Central memory CD8-positive, alpha-beta T cell (primary cell): ENCODE results near the gene CA10.

Source experiments
- ATAC-seq: fragments of 150-1000 bp; cut with Tn5 transposase; replicated peaks from 2 replicates; pipeline ENCODE4 v1.10.0; 2022; ENCODE audit warnings: mild to moderate bottlenecking, moderate FRiP score, moderate number of reproducible peaks; ENCODE audit not compliant: poor library complexity, severe bottlenecking; ENCODE audit errors: extremely low read depth
- DNase-seq, 2 donors: peaks; one replicate each; pipeline ENCODE4 v3.0.0; 2021; ENCODE audit warnings: low spot score in 2 of 2
- H3K27ac Mint-ChIP-seq: one replicate; pipeline ENCODE4 v1.8.0; 2022; ENCODE audit warnings: low read depth, mild to moderate bottlenecking, moderate library complexity, mixed read lengths
- H3K27me3 Mint-ChIP-seq: one replicate; pipeline ENCODE4 v1.8.0; 2022; ENCODE audit warnings: mixed read lengths
- H3K36me3 Mint-ChIP-seq: one replicate; pipeline ENCODE4 v1.8.0; 2022; ENCODE audit warnings: mild to moderate bottlenecking, moderate library complexity, mixed read lengths; ENCODE audit not compliant: insufficient read depth
- H3K4me1 Mint-ChIP-seq: one replicate; pipeline ENCODE4 v1.8.0; 2022; ENCODE audit warnings: mixed read lengths
- H3K4me3 Mint-ChIP-seq: one replicate; pipeline ENCODE4 v1.8.0; 2022; ENCODE audit warnings: mild to moderate bottlenecking, moderate library complexity, mixed read lengths
- H3K9me3 Mint-ChIP-seq: one replicate; pipeline ENCODE4 v1.8.0; 2022; ENCODE audit warnings: mixed read lengths

The CA10 gene

GRCh38 chr17:51731941-51732722, 426.4 kb downstream of the CA10 start:
- H3K27me3 Mint-ChIP-seq, result peaks cover 38% of the 10 kb centered on the region
- H3K4me1 Mint-ChIP-seq, result no peaks in the 10 kb centered on the region
- no peak for ATAC-seq
- no peaks in the 10 kb centered on the region for H3K36me3 Mint-ChIP-seq
- DNase-seq, result no peak
- H3K4me3 Mint-ChIP-seq, result no peak overlapping the region
- no peaks in the 10 kb centered on the region for H3K9me3 Mint-ChIP-seq
- no peak overlapping the region for H3K27ac Mint-ChIP-seq

GRCh38 chr17:51730303-51731050, 428.0 kb downstream of the CA10 start:
- Mint-ChIP-seq H3K4me1 (no peaks in the 10 kb centered on the region), H3K27me3 (peaks cover 38% of the 10 kb centered on the region), H3K36me3 (no peaks in the 10 kb centered on the region), H3K27ac (no peak overlapping the region), H3K4me3 (no peak overlapping the region), H3K9me3 (no peaks in the 10 kb centered on the region)
- no peak for DNase-seq
- ATAC-seq, result no peak

- no peak for ATAC-seq
Measured at GRCh38 chr17:51725185-51725584, 433.3 kb downstream of the CA10 start.

GRCh38 chr17:51724043-51724580, 434.4 kb downstream of the CA10 start:
- H3K4me3 Mint-ChIP-seq, result no peak overlapping the region

More at GRCh38 chr17:51725185-51725584, 433.3 kb downstream of the CA10 start:
- DNase-seq, result no peak
- Mint-ChIP-seq H3K4me1 (no peaks in the 10 kb centered on the region), H3K4me3 (no peak overlapping the region), H3K36me3 (no peaks in the 10 kb centered on the region), H3K27me3 (peaks cover 12% of the 10 kb centered on the region), H3K9me3 (no peaks in the 10 kb centered on the region), H3K27ac (no peak overlapping the region)

GRCh38 chr17:51722994-51723393, 435.5 kb downstream of the CA10 start:
- Mint-ChIP-seq H3K4me3 (no peak overlapping the region), H3K9me3 (no peaks in the 10 kb centered on the region), H3K36me3 (no peaks in the 10 kb centered on the region), H3K4me1 (no peaks in the 10 kb centered on the region), H3K27me3 (peaks cover 9% of the 10 kb centered on the region), H3K27ac (no peak overlapping the region)
- DNase-seq (no peak), ATAC-seq (no peak)

More at GRCh38 chr17:51724043-51724580, 434.4 kb downstream of the CA10 start:
- Mint-ChIP-seq H3K4me1 (no peaks in the 10 kb centered on the region), H3K36me3 (no peaks in the 10 kb centered on the region), H3K27me3 (peaks cover 11% of the 10 kb centered on the region), H3K9me3 (no peaks in the 10 kb centered on the region), H3K27ac (no peak overlapping the region)
- ATAC-seq (no peak), DNase-seq (no peak)

GRCh38 chr17:51721730-51722129, 436.8 kb downstream of the CA10 start:
- H3K27me3 Mint-ChIP-seq, result peaks cover 9% of the 10 kb centered on the region
- no peak overlapping the region for H3K27ac Mint-ChIP-seq
- ATAC-seq, result no peak
- no peaks in the 10 kb centered on the region for H3K9me3 Mint-ChIP-seq
- no peak overlapping the region for H3K4me3 Mint-ChIP-seq
- H3K4me1 Mint-ChIP-seq, result no peaks in the 10 kb centered on the region
- no peak for DNase-seq
- H3K36me3 Mint-ChIP-seq, result no peaks in the 10 kb centered on the region

- no peaks in the 10 kb centered on the region for H3K4me1 Mint-ChIP-seq
- no peak overlapping the region for H3K4me3 Mint-ChIP-seq
- H3K27me3 Mint-ChIP-seq, result peaks cover 9% of the 10 kb centered on the region
- no peak overlapping the region for H3K27ac Mint-ChIP-seq
- no peaks in the 10 kb centered on the region for H3K9me3 Mint-ChIP-seq
- DNase-seq (no peak), ATAC-seq (no peak)
- no peaks in the 10 kb centered on the region for H3K36me3 Mint-ChIP-seq
Measured at GRCh38 chr17:51720439-51720838, 438.1 kb downstream of the CA10 start.

- H3K4me3 Mint-ChIP-seq, result no peak overlapping the region
- no peak overlapping the region for H3K27ac Mint-ChIP-seq
- H3K36me3 Mint-ChIP-seq, result no peaks in the 10 kb centered on the region
Measured at GRCh38 chr17:51718983-51719382, 439.5 kb downstream of the CA10 start.

GRCh38 chr17:51711581-51711980, 446.9 kb downstream of the CA10 start:
- H3K4me3 Mint-ChIP-seq, result no peak overlapping the region
- DNase-seq (no peak), ATAC-seq (no peak)
- H3K27me3 Mint-ChIP-seq, result peaks cover 47% of the 10 kb centered on the region
- no peak overlapping the region for H3K27ac Mint-ChIP-seq
- no peaks in the 10 kb centered on the region for H3K9me3 Mint-ChIP-seq
- H3K4me1 Mint-ChIP-seq, result no peaks in the 10 kb centered on the region
- H3K36me3 Mint-ChIP-seq, result no peaks in the 10 kb centered on the region

More at GRCh38 chr17:51718983-51719382, 439.5 kb downstream of the CA10 start:
- Mint-ChIP-seq H3K27me3 (peaks cover 17% of the 10 kb centered on the region), H3K9me3 (no peaks in the 10 kb centered on the region), H3K4me1 (no peaks in the 10 kb centered on the region)
- DNase-seq, result no peak
- no peak for ATAC-seq

GRCh38 chr17:51710634-51710979, 447.9 kb downstream of the CA10 start:
- Mint-ChIP-seq H3K4me1 (no peaks in the 10 kb centered on the region), H3K9me3 (no peaks in the 10 kb centered on the region), H3K27me3 (peaks cover 54% of the 10 kb centered on the region), H3K36me3 (no peaks in the 10 kb centered on the region), H3K27ac (no peak overlapping the region), H3K4me3 (no peak overlapping the region)
- DNase-seq, result no peak
- ATAC-seq, result no peak

GRCh38 chr17:51709694-51710633, 448.6 kb downstream of the CA10 start:
- Mint-ChIP-seq H3K36me3 (no peaks in the 10 kb centered on the region), H3K27me3 (peaks cover 54% of the 10 kb centered on the region), H3K27ac (no peak overlapping the region), H3K4me1 (no peaks in the 10 kb centered on the region), H3K9me3 (no peaks in the 10 kb centered on the region), H3K4me3 (no peak overlapping the region)
- no peak for DNase-seq
- ATAC-seq, result no peak

- Mint-ChIP-seq H3K4me3 (no peak overlapping the region), H3K27ac (no peak overlapping the region), H3K36me3 (no peaks in the 10 kb centered on the region), H3K4me1 (no peaks in the 10 kb centered on the region), H3K27me3 (peaks cover 37% of the 10 kb centered on the region), H3K9me3 (no peaks in the 10 kb centered on the region)
- ATAC-seq (no peak), DNase-seq (no peak)
Measured at GRCh38 chr17:51707216-51707615, 451.3 kb downstream of the CA10 start.
